Stimulated activated CD4-positive, alpha-beta T cell treated with anti-CD3 and anti-CD28 coated beads, Interleukin-12 subunit alpha, Interleukin-12 subunit beta, amount 100 ng/mL, for 4 hours (primary cell): ENCODE results near the gene ARL6IP4.
A peak's percentile ranks its signal among the peaks of the same experiment; 100 is the strongest.
"Not testable (repeated sequence)": the region's sequence is repeated elsewhere in the genome, so short reads cannot be mapped to it uniquely, and the experiment has no call there.

Source experiments
- DNase-seq: peaks from one replicate; pipeline ENCODE4 v3.0.0-alpha.2; 2020

The ARL6IP4 gene

GRCh38 chr12:122980183-122981035 lies at the start of gene ARL6IP4:
Gene ARL6IP4 (plus strand): TSS chr12:122980681. CDS start chr12:122981140, 459 bp downstream.
- DNase-seq = peak; percentile 64

- no peak for DNase-seq
These were observed 48.3 kb upstream of the ARL6IP4 start for GRCh38 chr12:122932207-122932606.

- DNase-seq = no peak
These were observed 45.8 kb upstream of the ARL6IP4 start for GRCh38 chr12:122934722-122935121.

GRCh38 chr12:122935318-122935717 lies 45.2 kb upstream of the ARL6IP4 start:
- no peak for DNase-seq

- DNase-seq = no peak
These were observed 42.8 kb upstream of the ARL6IP4 start for GRCh38 chr12:122937622-122938091.

GRCh38 chr12:122939125-122939524 lies 41.4 kb upstream of the ARL6IP4 start:
- no peak for DNase-seq

GRCh38 chr12:122941351-122941750 lies 39.1 kb upstream of the ARL6IP4 start:
- not testable (repeated sequence) for DNase-seq

GRCh38 chr12:122942637-122943036 lies 37.8 kb upstream of the ARL6IP4 start:
- no peak for DNase-seq

- DNase-seq = no peak
These were observed 37.3 kb upstream of the ARL6IP4 start for GRCh38 chr12:122943196-122943595.

- no peak for DNase-seq
These were observed 35.6 kb upstream of the ARL6IP4 start for GRCh38 chr12:122944605-122945592.

GRCh38 chr12:122946690-122947341 lies 33.7 kb upstream of the ARL6IP4 start:
- peak; percentile 65 for DNase-seq

GRCh38 chr12:122947352-122947792 lies 33.1 kb upstream of the ARL6IP4 start:
- no peak for DNase-seq

GRCh38 chr12:122948605-122949004 lies 31.9 kb upstream of the ARL6IP4 start:
- no peak for DNase-seq

GRCh38 chr12:122949405-122949804 lies 31.1 kb upstream of the ARL6IP4 start:
- DNase-seq = no peak

GRCh38 chr12:122949816-122950675 lies 30.4 kb upstream of the ARL6IP4 start:
- DNase-seq = no peak

- DNase-seq = no peak
These were observed 29.1 kb upstream of the ARL6IP4 start for GRCh38 chr12:122951406-122951805.

GRCh38 chr12:122951979-122952892 lies 28.2 kb upstream of the ARL6IP4 start:
- DNase-seq = peak; percentile 67

- no peak for DNase-seq
These were observed 25.3 kb upstream of the ARL6IP4 start for GRCh38 chr12:122955156-122955555.

GRCh38 chr12:122956035-122956434 lies 24.4 kb upstream of the ARL6IP4 start:
- no peak for DNase-seq

- DNase-seq = no peak
These were observed 22.1 kb upstream of the ARL6IP4 start for GRCh38 chr12:122958198-122958888.
